ENCODE data around the gene KDM3A. TPM values are rescaled to one million over a fixed set of nuclear protein-coding genes. Genes with fewer than 3 reads are reported as not detected.

The KDM3A gene
- total and polyA plus RNA-seq, 2 of the 8 experiments (the other 6 are each of a cell fraction or from before 2014, with no cell fraction given): 15.8 to 29.2 TPM

DNA sequence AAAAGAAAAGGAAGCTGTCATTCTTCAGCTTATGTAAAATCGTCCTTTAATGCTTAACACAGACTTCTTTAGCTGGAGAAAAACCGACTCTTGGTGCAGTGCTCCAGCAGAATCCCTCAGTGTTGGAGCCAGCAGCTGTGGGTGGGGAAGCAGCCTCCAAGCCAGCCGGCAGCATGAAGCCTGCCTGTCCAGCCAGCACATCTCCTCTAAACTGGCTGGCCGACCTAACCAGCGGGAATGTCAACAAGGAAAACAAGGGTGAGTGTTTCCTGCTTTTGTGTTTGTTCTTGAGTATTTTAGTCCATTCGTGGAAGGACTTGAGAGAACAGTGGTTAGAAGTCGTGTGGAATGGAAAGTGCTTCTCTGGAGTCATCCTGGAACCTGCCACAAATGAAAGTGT is 38.9 kb downstream of the KDM3A start:
- DNase-seq (ENCODE audit: low read depth in 1 of 2, low spot score in 2 of 2) (no peak), FAIRE-seq (no peak)
- WGBS, 2 experiments (ENCODE audit: extremely low coverage in 1 of 2, insufficient coverage in 1 of 2, insufficient read length in 1 of 2, insufficient replicate concordance in 2 of 2, low coverage in 1 of 2, low lambda C conversion rate in 2 of 2, missing lambda C conversion rate in 1 of 2): 93% methylated on average over 7 of the region's 7 CpGs; no CpG with 5 or more reads in 1 of the 2 experiments
- H2AK5ac ChIP-seq (ENCODE audit: low read depth, low read length): no peak overlapping the region
- H2BK15ac ChIP-seq (ENCODE audit: low read length): no peak overlapping the region
- no peak overlapping the region for H3K14ac ChIP-seq (ENCODE audit: insufficient read length)
- H3K23ac ChIP-seq (ENCODE audit: insufficient read length): no peak overlapping the region
- H2BK20ac ChIP-seq (ENCODE audit: low read length): no peak overlapping the region
- ChIA-PET CTCF (ENCODE audit: partially characterized antibody) (interaction anchor here (1.2 kb wide), 1 partner anchor 46 kb away, joined by 3 read pairs; no protein-coding TSS in a partner anchor), POLR2A (ENCODE audit: partially characterized antibody) (interaction anchor here (0.6 kb wide), 1 partner anchor 39 kb away, joined by 3 read pairs; the partner anchor contains the start of gene KDM3A)
- no peak overlapping the region for H4K91ac ChIP-seq (replicated peaks; ENCODE audit: insufficient read length, low read length)
- no peak overlapping the region for H3K18ac ChIP-seq (ENCODE audit: extremely low read depth, low read length)
- no peaks in the 10 kb centered on the region for H3K4me1 ChIP-seq (replicated peaks in 1 of 4; ENCODE audit: control insufficient read depth in 3 of 4, insufficient read depth in 4 of 4, low read length in 3 of 4)
- no peaks in the 10 kb centered on the region for H3K27me3 ChIP-seq (replicated peaks in 1 of 4; ENCODE audit: control insufficient read depth in 3 of 4, extremely low read depth in 1 of 4, insufficient read depth in 3 of 4, low read length in 3 of 4)
- no peak overlapping the region for H4K5ac ChIP-seq (ENCODE audit: insufficient read length, low read depth, low read length)
- peaks cover 0 to 3% of the 10 kb centered on the region in 2 experiments for H4K20me1 ChIP-seq (replicated peaks in 1 of 2; ENCODE audit: control insufficient read depth in 1 of 2, insufficient read depth in 2 of 2, low read length in 2 of 2)
- H3K4me3 ChIP-seq (ENCODE audit: extremely low read depth in 1 of 4, insufficient read depth in 2 of 4, low read depth in 3 of 4, low read length in 4 of 4): no peak overlapping the region
- H3K56ac ChIP-seq (replicated peaks; ENCODE audit: insufficient read length, low read depth, low read length): no peak overlapping the region
- H2BK120ac ChIP-seq (replicated peaks; ENCODE audit: low read depth, low read length): no peak overlapping the region
- H3K36me3 ChIP-seq (ENCODE audit: control insufficient read depth in 2 of 4, insufficient read depth in 4 of 4, low read length in 3 of 4): peaks cover 13 to 77% (median 47%) of the 10 kb centered on the region in 4 experiments
- H3K4me2 ChIP-seq (ENCODE audit: insufficient read depth in 1 of 2, low read depth in 2 of 2, low read length in 2 of 2): no peak overlapping the region
- H3K79me2 ChIP-seq (ENCODE audit: control insufficient read depth in 1 of 2, insufficient read depth in 2 of 2, low read length in 2 of 2): no peaks in the 10 kb centered on the region
- no peak overlapping the region for H2BK12ac ChIP-seq (ENCODE audit: low read depth, low read length)
- no peak overlapping the region for H3K4ac ChIP-seq (replicated peaks; ENCODE audit: insufficient read length, low read depth, low read length)
- H3K79me1 ChIP-seq (ENCODE audit: low read depth, low read length): no peaks in the 10 kb centered on the region
- no peaks in the 10 kb centered on the region for H3K9me3 ChIP-seq (ENCODE audit: insufficient read depth in 2 of 2, low read depth in 1 of 2, low read length in 1 of 2)
- no peaks in the 10 kb centered on the region for H3K23me2 ChIP-seq (ENCODE audit: low read depth, low read length)
- H4K8ac ChIP-seq (ENCODE audit: extremely low read depth, insufficient read depth, low read length): no peak overlapping the region
- H2BK5ac ChIP-seq (ENCODE audit: low read depth, low read length): no peak overlapping the region
- no peak overlapping the region for H2AFZ ChIP-seq (ENCODE audit: low read length)
- H3K27ac ChIP-seq (ENCODE audit: low read depth, low read length): no peak overlapping the region
- H3K9ac ChIP-seq (replicated peaks in 1 of 4; ENCODE audit: extremely low read depth in 1 of 4, low read depth in 3 of 4, low read length in 3 of 4): no peak overlapping the region
- TF ChIP-seq SAP30 (IDR thresholded peaks at IDR 0.05; ENCODE audit: insufficient read depth, insufficient replicate concordance, low read length): no peak
- TF ChIP-seq TAF7 (optimal IDR thresholded peaks at IDR 0.05; ENCODE audit: borderline replicate concordance, low read depth, low read length): no peak
- TF ChIP-seq, protein P1, sequence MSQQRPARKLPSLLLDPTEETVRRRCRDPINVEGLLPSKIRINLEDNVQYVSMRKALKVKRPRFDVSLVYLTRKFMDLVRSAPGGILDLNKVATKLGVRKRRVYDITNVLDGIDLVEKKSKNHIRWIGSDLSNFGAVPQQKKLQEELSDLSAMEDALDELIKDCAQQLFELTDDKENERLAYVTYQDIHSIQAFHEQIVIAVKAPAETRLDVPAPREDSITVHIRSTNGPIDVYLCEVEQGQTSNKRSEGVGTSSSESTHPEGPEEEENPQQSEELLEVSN (IDR thresholded peaks at IDR 0.05): no peak
- TF ChIP-seq SP2 (IDR thresholded peaks at IDR 0.05; ENCODE audit: low read length): no peak
- no peak for TF ChIP-seq SP4 (IDR thresholded peaks at IDR 0.05; ENCODE audit: low read length)
